ENCODE measurements around the gene PPP4C. TPM values are rescaled to one million over a fixed set of nuclear protein-coding genes. Genes with fewer than 3 reads are reported as not detected.
A peak's percentile ranks its signal among the peaks of the same experiment; 100 is the strongest.

PPP4C gene
- total RNA-seq, result 10 to 100 TPM; 49.8 to 59.1 (median 56.3) TPM

DNA sequence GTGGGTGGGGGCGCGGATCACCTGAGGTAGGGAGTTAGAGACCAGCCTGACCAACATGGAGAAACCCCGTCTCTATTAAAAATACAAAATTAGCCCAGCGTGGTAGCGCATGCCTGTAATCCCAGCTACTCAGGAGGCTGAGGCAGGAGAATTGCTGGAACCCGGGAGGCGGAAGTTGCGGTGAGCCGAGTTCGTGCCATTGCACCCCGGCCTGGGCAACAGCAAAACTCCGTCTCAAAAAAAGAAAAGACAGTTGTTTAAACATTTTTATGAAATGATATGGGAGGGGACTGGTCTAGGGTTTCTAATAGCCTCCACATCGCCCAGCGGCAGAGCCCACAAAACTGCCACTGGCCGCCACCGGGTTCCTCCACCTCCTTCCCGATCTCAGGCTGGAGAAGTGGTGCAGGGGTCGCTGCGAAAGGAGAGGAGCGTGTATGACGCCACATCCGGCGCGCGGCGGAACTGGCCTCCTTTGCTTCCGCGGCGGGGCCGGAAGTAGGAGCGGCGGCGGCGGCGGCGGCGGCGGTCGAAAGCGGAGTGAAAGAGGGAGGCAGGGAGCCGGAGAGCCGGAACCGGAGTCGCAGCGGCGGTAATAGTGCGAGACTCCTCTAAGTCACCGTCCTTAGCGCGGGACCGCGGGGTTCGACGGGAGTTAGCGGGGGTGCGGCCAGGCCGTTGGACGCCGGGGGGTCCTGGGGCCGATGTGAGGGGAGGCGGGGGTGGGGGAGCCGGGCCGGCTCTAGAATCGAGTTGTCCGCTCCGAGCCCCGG, at the start of gene PPP4C:
Gene PPP4C, plus strand, starts transcription at position 492 of the 773 bp plus-strand sequence. CDS start 384 bp downstream, outside the sequence.
- no peak for TF ChIP-seq CTCF (IDR thresholded peaks at IDR 0.05)
- peak; percentile 90 for ATAC-seq (ENCODE audit: low FRiP score)
- DNase-seq (ENCODE audit: low spot score), result peak; percentile 82

DNA sequence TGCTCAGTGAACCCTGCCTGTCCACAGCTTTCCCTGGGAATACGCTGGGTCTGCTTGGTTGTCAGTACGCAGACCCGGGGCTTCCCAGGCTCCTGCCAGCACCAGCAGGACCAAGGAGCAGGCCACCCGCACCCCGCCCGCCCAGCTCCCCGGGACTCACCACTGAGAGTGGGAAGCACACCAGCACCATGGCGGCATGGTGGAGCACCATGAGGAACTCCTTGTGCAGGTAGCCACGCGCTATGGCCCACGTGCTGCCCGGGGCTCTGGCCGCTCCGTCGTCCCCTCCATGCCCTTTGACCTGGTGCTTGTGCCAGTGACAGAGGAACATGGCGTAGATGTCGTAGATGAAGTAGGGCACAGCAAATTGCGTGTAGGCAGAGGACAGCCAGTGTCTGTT, 49.3 kb upstream of the PPP4C start:
- ATAC-seq (ENCODE audit: low FRiP score) (no peak), DNase-seq (ENCODE audit: low spot score) (no peak)
- TF ChIP-seq CTCF (IDR thresholded peaks at IDR 0.05), result no peak

GRCh38 chr16:30027588-30028437, 48.0 kb upstream of the PPP4C start:
- DNase-seq (ENCODE audit: low spot score) (no peak), ATAC-seq (ENCODE audit: low FRiP score) (no peak)
- TF ChIP-seq CTCF (IDR thresholded peaks at IDR 0.05), result no peak

DNA sequence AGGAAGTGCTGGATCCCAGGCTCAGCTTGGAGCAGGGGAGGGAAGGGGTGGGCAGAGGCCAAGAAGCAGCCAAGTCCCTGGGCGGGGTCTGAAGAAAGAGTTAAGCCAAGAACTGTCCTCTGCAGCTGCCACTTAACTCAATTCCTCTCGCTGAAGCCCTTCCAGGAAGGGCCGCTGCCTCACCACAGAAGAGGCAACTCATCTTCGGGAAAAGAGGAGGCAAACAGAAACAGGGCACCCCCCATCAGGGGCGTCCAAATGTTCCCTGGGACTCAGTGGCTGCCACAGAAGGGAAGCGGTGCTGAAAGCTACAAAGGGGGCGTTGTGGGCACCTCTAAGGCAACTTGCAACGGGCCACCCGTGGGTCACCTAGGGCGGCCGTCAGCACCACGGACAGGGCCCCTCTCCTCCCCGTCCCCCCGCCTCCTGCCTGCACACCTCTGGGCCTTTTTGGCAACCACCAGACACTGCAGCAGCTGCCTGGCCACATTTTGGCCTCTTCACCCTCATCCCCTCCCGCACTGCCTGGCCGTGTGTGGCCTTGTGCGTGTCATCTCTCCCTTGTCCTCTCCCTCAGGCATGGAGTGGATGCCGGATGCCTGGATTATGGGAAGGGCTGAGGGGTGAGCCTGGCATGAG, 47.2 kb upstream of the PPP4C start:
- no peak for ATAC-seq (ENCODE audit: low FRiP score)
- no peak for DNase-seq (ENCODE audit: low spot score)
- no peak for TF ChIP-seq CTCF (IDR thresholded peaks at IDR 0.05)

DNA sequence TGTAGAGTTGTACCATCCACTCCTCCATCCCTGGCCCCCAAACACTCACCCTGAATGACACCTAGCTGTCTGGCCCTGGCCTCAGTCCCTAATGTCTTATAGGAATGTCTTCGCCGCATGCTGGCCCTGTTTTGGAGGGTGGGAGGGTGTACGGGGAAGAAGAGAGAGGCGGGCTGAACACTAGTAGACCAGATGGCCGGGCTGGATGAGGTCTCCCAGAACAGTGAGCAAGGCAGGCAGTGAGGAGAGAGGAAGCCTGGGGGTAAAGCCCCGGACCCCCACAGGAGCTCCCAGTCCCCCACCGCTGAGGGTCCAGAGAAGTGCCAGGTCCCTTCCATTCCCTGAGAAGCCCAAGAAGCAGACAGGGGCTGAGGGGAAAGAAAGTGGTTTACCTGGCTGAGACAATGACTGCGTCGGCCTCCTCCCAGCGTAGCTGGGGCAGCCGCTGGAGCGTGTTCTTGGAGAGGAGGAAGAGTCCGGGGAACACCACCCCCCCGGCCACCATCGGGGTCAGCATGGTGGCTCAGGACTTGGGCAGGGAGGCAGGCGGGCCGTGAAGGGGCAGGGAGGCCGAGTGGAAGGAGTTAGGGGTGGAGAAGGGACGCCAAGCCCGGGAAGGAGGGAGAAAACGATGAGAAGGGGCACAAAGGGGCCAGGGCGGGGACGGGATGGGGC, 45.6 kb upstream of the PPP4C start:
- no peak for TF ChIP-seq CTCF (IDR thresholded peaks at IDR 0.05)
- ATAC-seq (ENCODE audit: low FRiP score), result no peak
- DNase-seq (ENCODE audit: low spot score), result no peak

DNA sequence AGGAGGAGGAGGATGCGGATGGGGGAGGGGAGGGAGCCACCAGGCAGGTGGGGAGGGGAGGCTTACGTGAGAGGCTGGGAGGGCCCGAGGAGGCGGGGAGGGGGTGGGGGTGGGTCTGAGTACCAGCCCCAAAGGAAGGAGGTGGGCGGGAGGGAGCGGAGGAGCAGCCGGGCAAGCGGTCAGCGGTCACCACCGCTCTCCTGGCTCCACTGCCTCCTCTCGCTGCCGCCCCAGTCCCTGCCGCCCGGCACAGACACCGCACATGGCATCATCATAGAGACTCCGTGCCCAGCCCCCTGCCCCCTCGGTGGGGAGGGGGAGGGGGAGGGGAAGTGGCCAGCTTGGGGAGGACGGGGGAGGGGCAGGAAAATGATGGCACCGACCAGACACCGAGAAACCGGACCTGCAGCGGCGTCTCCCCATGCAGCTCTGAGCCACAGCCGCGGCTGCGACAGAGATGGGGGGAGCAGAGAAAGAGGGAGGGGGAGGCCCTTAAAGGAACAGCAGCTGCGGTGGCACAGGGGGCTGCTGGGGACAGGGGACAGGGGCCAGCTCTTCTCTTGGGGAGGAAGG, 44.9 kb upstream of the PPP4C start, which contains the start of gene TLCD3B:
Gene TLCD3B, minus strand, starts transcription at position 431 of the 573 bp plus-strand sequence. CDS start 744 bp downstream, outside the sequence.
- no peak for DNase-seq (ENCODE audit: low spot score)
- no peak for TF ChIP-seq CTCF (IDR thresholded peaks at IDR 0.05)
- ATAC-seq (ENCODE audit: low FRiP score), result no peak
